ENCODE results near the gene C1QTNF2.
"Not testable (repeated sequence)": the region's sequence is repeated elsewhere in the genome, so short reads cannot be mapped to it uniquely, and the experiment has no call there.

C1QTNF2 gene

GRCh38 chr5:160339406-160340130, 30.9 kb downstream of the C1QTNF2 start:
- no peak for DNase-seq

DNA sequence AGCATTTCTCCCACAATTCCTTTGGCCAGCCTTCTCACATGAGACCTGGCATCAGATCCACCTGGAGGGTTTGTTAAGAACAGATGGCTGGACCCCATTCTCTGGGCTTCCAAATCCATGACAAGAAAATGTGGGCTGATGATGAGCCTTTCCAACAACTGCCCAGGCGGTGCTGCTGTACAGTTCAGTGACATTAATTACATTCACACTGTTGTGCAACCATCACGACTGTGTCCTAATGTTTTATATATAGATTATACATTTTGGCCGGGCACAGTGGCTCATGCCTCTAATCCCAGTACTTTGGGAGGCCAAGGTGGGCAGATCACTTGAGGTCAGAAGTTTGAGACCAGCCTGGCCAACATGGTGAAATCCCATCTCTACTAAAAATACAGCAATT, 35.7 kb downstream of the C1QTNF2 start:
- DNase-seq, result not testable (repeated sequence)

DNA sequence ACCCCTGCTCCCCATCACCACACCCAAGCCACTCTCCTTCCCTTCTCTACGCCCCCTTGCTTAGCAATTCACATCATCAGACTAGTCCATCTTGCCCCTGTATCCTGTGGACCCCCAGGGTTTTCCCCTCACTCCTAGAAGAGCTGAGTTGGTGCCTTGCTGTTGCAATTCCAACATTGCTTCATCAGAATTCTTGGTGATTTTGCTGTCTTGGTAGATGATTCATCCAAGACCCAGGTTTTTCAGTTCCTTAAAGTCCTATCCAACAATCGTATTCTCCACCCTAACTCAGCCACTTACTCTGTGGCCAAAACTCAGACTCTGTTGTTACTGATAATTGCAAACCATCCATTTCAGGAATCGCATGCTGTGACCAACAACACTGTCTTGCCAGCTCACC, 36.7 kb downstream of the C1QTNF2 start:
- no peak for DNase-seq

GRCh38 chr5:160330212-160330611, 40.2 kb downstream of the C1QTNF2 start:
- DNase-seq, result no peak

GRCh38 chr5:160327818-160328217, 42.6 kb downstream of the C1QTNF2 start:
- no peak for DNase-seq

GRCh38 chr5:160326981-160327380, 43.4 kb downstream of the C1QTNF2 start:
- DNase-seq, result no peak

DNA sequence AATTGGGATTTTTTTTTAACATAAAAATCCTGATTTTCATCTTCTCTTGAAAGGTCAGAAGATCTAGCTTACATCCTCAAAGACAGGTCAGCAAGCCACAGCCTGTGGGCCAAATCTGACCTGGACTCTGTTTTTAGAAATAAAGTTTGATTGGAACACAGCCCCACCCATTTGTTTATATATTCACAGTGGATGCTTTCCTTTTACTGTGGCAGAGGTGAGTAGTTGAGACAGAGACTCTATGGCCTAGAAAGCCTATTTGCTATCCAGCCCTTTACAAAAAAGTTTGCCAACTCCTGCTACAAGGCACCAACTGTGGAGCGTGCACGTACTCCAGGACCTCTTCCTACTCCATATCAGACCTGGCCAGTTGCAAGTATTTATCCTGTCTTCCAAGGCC, 44.7 kb downstream of the C1QTNF2 start:
- DNase-seq, result no peak

GRCh38 chr5:160324886-160325285, 45.5 kb downstream of the C1QTNF2 start:
- DNase-seq, result no peak

- no peak for DNase-seq
Measured at GRCh38 chr5:160318409-160318808, 52.0 kb downstream of the C1QTNF2 start.

- no peak for DNase-seq
Measured at GRCh38 chr5:160317434-160317833, 53.0 kb downstream of the C1QTNF2 start.

GRCh38 chr5:160315968-160316367, 54.5 kb downstream of the C1QTNF2 start:
- DNase-seq, result no peak

GRCh38 chr5:160312960-160313727, 57.3 kb downstream of the C1QTNF2 start:
- no peak for DNase-seq

DNA sequence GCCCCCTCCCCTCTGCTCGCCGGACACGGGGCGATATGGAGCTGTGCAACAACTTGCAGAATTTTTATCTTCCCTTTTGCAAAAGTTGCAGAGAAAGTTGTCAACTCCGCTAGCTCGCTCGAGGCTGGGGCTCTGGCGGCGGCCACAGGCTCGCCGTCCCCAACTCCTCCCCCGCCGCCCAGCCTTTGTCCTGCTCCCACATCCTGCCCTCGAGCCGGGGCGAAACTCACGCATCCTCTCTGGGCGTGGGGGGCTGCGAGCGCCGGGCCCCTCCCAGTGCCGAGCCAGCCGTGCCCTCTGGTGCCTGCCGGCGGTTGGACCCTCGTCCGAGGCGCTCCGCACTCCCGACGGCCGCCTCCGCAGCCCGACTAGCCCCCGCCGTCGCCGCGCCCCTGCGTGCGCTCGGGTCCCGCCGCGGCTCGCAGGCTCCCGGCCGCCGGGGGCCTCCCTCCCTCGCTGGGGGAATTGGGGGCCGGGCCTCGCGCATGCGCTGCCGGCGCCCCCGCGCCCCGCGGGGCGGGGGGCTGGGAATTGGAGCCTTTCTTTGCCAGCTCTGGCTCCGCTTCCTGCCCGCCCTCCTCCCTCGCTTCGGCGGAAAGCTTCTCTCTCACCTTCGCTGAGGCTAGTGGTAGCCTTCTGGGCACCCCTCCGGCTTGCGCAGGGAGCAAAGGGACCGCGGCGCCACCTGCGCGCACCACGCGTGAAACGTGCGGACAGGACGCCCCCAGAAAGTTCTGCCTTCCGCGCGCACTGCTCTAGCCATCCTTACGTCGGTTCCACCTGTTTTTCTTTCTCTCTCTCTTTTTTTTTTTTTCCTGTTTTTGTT, 58.1 kb downstream of the C1QTNF2 start, which contains the start of gene CCNJL:
TSS of gene CCNJL (minus strand) at position 431 of the 826 bp plus-strand sequence. CDS start 641 bp downstream, outside the sequence.
- DNase-seq, result no peak

DNA sequence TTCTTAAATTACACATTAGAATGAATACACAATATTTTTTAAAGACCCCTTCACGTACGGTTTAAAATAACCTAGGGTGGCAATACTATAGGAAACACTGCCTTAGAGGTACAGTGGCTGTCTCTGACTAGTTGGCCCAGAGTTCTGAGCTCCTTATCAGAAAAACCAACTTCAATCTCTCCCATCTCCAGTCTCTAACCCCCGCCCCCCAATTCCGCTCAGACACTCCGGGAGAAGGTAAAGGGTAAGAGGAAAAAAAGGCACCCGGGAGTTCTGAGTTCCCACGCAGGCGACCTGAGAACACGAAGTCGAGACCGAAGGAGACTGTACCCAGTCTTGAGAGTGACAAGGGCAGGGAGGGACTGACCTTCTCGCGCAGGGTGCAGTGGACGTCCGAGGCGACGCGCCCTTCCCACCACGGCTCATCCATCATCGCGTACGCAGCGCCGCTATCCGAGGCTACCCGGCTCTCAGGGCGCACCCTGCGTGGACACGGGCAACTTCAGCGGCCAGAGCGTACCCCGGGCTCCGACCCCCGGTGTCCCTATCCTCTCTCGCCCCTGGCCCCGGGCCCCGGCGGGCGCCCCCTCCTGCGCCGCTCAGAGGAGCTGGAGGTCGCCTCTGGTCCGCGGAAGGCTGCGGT, 58.8 kb downstream of the C1QTNF2 start:
- no peak for DNase-seq

DNA sequence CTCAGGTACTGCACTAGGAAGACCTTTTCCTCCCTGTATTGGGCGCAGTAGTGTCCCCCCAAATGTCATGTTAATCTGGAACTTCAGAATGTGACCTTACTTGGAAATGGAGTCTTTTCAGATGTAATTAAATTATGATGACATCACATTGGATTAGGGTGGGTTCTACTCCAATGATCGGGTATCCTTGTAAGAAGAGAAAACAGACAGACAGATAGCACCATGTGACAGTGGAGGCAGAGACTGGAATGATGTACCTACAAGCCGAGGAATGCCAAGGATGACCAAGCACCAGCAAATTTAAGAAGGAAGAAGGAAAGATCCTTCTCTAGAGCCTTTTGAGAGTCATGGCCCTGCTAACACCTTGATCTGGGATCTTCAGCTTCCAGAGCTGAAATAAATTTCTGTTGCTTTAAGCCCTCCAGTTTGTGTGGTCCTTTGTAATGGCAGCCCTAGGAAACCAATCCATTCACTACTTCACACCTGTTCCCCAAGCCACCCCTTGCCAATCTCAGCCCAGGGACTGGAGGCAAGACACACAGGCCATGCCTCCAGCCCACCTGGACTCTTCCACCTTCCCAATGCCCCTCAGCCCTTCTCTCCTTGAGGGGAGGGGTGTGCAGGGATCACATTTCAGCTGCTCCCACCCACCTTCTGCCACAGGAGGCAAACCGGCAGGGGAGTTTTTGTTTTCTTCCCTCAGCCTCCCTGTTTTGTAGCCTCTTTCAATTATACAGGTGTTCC, 59.7 kb downstream of the C1QTNF2 start:
- no peak for DNase-seq

DNA sequence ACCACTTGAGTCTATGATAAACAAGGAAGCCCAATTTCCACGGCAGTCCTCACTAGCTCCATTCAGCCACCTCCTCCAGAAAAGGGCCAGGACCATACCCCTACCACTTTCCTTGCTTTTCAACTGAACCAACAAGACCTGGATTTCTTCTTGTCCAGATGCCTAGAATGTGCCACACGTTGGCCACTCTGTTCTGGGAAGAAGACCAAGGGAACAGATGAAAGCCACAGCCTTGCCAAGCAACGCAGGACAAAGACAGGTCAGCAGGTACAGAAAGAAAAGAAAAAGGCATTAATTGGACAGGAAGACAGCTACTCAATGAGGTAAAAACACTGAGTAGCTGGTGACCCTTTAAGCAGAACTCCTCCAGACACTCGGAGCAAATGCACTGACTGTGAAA, 60.3 kb downstream of the C1QTNF2 start:
- DNase-seq, result no peak

DNA sequence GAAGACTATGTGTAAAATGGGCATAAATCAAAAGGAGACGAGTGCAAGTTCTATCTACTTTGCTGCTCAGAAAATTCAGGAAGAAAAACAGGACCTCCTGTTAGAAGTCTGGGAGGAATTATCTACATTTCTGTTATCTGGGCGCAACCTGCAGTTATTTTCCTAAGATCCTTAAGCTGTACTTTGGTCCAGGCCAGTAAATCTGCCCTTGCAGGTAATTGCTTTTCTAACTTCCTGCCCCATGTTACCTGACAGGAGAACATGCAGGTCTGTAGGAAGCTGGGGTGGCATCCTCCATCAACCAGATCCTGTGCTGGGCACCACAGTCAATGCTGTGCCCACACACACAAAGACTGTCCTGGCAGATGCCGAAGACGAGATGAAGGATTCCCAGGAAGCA, 63.7 kb downstream of the C1QTNF2 start:
- no peak for DNase-seq

DNA sequence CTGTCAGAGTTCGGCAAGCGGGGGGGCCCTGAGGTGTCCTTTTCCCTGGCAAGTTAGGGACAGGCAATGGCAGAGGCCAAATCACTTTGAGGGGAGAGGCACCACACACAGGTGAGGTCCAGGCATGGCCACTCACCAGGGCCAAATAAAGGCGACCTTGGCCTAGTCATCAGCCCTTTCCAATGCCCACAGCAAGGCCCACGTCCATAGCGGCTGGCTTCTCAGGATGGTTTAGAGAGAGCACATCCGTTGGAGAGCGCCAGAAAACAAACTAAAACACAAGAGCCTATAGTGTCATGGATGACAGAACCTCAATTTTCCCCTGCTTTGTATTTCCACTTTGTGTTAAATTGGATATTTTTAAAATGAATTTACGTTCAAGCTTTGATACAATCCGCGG, 65.1 kb downstream of the C1QTNF2 start:
- DNase-seq, result no peak

DNA sequence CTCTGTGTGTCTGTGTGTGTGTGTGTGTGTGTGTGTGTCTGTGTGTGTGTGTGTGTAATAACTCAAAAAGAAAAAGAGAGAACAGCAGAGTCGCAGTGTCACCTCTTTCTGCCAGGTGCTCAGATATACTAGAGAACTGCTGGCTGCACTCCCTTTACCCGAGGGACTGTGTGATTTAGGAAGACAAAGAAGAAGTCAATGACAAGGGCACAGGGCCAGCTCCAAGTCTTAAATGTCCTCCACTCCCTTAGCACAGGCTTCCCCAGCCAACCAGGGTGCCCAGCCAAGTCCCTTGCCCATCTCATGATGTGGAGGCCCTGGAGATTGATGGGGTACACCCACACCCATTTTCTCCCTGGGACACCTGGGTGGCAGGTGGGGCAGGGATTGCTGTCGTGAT, 66.7 kb downstream of the C1QTNF2 start:
- DNase-seq, result no peak

- DNase-seq, result no peak
Measured at GRCh38 chr5:160298189-160298588, 72.2 kb downstream of the C1QTNF2 start.

- DNase-seq, result no peak
Measured at GRCh38 chr5:160297776-160298175, 72.7 kb downstream of the C1QTNF2 start.

Measured in CD4-positive, alpha-beta T cell treated with Interleukin-4 for 4 hours (primary cell).